ENCODE results near the gene NAPA.

DNA sequence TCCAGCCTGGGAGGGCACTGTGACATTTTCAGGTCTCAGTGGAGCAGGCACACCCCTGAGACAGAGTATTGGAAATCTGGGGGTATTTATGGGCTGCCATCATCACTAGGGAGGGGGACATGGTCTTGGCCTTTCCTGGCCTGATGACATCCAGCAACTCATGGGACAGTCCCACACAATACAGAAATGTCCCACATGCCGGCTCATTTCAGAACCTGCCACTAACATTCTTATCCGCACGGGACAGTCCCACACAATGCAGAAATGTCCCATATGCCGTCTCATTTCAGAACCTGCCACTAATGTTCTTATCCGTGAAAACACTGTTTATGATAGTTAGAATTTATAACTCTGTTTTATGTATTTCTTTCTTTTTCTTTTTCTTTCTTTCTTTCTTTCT, 53.0 kb downstream of the NAPA start:
- TF ChIP-seq, protein P1, sequence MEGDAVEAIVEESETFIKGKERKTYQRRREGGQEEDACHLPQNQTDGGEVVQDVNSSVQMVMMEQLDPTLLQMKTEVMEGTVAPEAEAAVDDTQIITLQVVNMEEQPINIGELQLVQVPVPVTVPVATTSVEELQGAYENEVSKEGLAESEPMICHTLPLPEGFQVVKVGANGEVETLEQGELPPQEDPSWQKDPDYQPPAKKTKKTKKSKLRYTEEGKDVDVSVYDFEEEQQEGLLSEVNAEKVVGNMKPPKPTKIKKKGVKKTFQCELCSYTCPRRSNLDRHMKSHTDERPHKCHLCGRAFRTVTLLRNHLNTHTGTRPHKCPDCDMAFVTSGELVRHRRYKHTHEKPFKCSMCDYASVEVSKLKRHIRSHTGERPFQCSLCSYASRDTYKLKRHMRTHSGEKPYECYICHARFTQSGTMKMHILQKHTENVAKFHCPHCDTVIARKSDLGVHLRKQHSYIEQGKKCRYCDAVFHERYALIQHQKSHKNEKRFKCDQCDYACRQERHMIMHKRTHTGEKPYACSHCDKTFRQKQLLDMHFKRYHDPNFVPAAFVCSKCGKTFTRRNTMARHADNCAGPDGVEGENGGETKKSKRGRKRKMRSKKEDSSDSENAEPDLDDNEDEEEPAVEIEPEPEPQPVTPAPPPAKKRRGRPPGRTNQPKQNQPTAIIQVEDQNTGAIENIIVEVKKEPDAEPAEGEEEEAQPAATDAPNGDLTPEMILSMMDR (IDR thresholded peaks at IDR 0.05; ENCODE audit: insufficient read depth, low read depth, low read length) = no peak
- TF ChIP-seq EZH2 (IDR thresholded peaks at IDR 0.05; ENCODE audit: insufficient read depth, low read length) = no peak
